GM13977 (cell line): Measurements from ENCODE around the gene PRDM16.

Experiments
- DNase-seq: peaks from one replicate; pipeline ENCODE4 v3.0.0; 2012; ENCODE audit warnings: low spot score
- in situ Hi-C: fragments of 300-500 bp; cut with MboI; formaldehyde crosslinking; loops from one replicate; pipeline ENCODE4 v1.12.0; 2022; ENCODE audit warnings: low sequenced_read_pairs, low pct_unique_long_range_greater_than_20kb, mixed read lengths, inconsistent platforms; ENCODE audit not compliant: unreplicated experiment
- TF ChIP-seq, protein P1 (sequence below): IDR thresholded peaks from 2 replicates; pipeline ENCODE4 v1.5.1; 2012; ENCODE audit warnings: mild to moderate bottlenecking, control low read depth; ENCODE audit not compliant: insufficient read depth; ENCODE audit errors: extremely low read depth, missing control alignments

The PRDM16 gene

GRCh38 chr1:3397311-3397710, 328.3 kb downstream of the PRDM16 start:
- in situ Hi-C loops = no loop called here
- DNase-seq = no peak
- TF ChIP-seq, protein P1, sequence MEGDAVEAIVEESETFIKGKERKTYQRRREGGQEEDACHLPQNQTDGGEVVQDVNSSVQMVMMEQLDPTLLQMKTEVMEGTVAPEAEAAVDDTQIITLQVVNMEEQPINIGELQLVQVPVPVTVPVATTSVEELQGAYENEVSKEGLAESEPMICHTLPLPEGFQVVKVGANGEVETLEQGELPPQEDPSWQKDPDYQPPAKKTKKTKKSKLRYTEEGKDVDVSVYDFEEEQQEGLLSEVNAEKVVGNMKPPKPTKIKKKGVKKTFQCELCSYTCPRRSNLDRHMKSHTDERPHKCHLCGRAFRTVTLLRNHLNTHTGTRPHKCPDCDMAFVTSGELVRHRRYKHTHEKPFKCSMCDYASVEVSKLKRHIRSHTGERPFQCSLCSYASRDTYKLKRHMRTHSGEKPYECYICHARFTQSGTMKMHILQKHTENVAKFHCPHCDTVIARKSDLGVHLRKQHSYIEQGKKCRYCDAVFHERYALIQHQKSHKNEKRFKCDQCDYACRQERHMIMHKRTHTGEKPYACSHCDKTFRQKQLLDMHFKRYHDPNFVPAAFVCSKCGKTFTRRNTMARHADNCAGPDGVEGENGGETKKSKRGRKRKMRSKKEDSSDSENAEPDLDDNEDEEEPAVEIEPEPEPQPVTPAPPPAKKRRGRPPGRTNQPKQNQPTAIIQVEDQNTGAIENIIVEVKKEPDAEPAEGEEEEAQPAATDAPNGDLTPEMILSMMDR = no peak

DNA sequence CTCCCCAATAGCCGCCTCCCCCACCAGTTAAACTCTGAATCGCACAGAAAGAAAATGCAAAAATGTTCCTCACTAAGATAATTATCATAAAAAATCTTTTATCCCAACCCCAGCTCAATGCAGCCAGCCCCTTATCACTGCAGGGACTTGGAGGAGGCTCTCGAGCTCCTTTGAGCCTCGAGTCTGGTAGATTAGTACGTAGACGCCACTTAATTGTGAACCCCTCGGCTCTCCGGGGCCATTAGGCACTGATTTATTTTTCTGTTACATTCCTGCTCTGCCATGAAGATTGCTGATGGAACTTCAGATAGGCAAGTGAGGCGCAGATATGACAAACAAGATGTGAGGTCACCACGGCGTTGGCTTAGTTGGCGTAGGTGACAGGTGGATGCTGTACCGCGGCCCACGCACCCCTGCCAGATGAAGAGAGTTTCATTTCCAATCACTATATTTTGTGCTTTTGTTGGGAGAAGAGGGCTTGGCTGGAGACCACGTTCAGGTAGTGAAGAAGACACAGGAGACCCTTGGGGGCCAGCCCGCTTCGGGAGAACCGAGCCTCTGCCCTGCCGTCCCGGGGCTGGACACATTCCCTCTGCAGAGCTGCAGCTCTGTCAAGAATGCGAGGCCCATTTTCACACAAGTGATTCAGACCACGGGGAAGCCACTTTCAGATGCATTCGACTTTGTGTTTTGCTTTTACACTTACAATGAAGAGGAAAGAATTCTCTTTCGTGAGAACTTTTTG, 329.6 kb downstream of the PRDM16 start:
- DNase-seq = no peak
- TF ChIP-seq, protein P1 = no peak
- in situ Hi-C loops = no loop called here

DNA sequence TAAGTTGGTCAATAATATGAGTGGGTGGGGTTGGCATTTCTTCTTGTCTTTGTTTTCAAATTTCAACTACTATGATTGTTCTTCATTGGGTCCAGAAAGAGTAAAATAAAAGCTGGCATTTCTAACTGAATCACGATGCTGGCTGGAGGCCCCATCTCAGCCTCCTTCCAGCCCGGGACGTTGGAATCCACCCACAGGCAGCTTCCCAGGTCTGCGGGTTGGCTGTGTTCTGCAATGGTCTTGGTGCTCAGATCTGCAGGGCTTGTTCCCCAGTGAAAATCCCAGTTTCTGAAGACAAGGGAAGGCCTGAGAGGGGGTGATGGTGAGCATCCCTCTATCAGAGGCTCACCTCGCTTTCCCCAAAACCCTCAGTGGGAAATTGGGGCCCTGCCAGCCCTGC, 330.7 kb downstream of the PRDM16 start:
- no peak for DNase-seq
- TF ChIP-seq, protein P1 = no peak
- in situ Hi-C loops = no loop called here

DNA sequence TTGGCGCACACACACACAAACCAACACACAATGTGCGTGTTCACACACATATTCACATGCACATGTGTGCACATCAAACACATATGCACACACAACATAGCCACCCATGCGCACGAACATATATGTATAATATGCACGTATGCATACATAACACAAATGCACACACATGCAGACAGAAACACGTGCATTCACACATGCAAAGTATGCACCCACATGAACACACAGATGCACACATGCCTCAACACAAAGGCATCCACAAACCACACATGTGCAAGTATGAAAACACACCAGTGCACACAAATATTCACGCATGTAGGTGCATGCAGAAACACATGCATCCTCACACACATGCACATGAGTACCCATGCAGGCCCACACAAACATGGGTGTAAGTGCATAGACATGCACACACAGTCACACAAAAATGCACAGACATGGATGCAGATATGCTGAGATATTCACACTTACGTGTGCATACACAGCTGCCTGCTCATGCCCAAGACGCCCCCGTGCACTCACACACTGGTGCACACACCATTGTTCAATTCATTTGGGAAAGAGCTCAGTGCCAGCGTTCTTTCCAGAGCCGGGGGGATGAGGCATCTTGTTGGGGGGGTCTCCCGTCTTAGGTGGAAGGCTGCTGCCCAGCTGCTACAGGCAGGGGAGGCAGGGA, 332.7 kb downstream of the PRDM16 start:
- TF ChIP-seq, protein P1 = no peak
- DNase-seq = no peak
- in situ Hi-C loops = no loop called here

- TF ChIP-seq, protein P1 = no peak
- in situ Hi-C loops = no loop called here
- no peak for DNase-seq
Observed at GRCh38 chr1:3402258-3403010, 333.4 kb downstream of the PRDM16 start.

GRCh38 chr1:3403011-3403345, 334.0 kb downstream of the PRDM16 start:
- in situ Hi-C loops = no loop called here
- TF ChIP-seq, protein P1 = no peak
- no peak for DNase-seq
